Measurements from ENCODE around the gene PACRG. TPM values are rescaled to one million over a fixed set of nuclear protein-coding genes. Genes with fewer than 3 reads are reported as not detected.

Gene PACRG
- total RNA-seq, 2 donors from 2014 or later: 13.0 TPM; not detected in 1

DNA sequence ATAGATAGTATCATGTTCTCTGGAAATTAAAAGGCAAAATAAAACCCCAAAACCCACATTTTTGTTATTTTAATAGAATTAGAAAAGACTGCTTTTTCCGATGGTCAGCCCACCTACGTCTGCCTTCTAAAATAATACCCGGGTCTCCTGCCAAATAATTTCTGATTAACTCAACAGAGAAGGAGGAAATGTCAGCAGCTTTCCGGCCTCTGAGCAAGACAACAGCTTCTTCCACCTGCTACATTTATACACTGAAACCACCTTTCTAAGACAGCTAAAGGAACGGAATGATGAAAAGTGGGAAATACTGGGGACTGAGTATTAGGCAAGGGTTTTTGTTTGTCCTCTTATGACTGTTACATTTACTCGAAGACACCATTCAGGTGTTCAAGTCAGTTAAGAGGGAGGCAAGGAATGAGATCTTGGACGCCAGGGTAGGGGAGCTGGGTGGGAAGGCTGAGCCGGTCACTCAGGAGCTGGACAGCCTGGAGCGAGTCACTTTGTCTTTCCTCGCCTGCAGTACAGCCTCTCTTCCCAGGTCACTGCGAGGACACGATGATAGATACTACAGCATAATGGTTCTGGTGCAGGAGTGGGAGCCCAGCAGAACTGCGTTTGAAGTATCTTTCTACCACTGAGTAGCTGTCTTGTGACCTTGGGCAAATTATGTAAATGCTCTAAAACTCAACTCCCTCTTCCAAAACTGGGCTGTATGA is 590.5 kb downstream of the PACRG start:
- Histone ChIP-seq H3K9me3 (no peaks in the 10 kb centered on the region), H3K27me3 (replicated peaks; ENCODE audit: insufficient read depth) (no peaks in the 10 kb centered on the region), H3K36me3 (no peaks in the 10 kb centered on the region), H3K4me1 (ENCODE audit: control insufficient read depth in 1 of 2, low read depth in 2 of 2) (peaks cover 5 to 12% of the 10 kb centered on the region in 2 donors), H3K4me3 (no peak overlapping the region), H3K27ac (no peak overlapping the region)
- no peak for ATAC-seq (ENCODE audit: insufficient number of reproducible peaks, low FRiP score, low read depth)
- TF ChIP-seq CTCF (IDR thresholded peaks at IDR 0.05): no peak
- DNase-seq (ENCODE audit: low spot score): no peak

- no peaks in the 10 kb centered on the region for H3K27me3 ChIP-seq (replicated peaks; ENCODE audit: insufficient read depth)
- ATAC-seq (ENCODE audit: insufficient number of reproducible peaks, low FRiP score, low read depth) (no peak), DNase-seq (ENCODE audit: low spot score) (no peak)
- no peak overlapping the region for H3K27ac ChIP-seq
- H3K9me3 ChIP-seq: no peaks in the 10 kb centered on the region
- H3K4me1 ChIP-seq (ENCODE audit: control insufficient read depth in 1 of 2, low read depth in 2 of 2): peaks cover 5 to 12% of the 10 kb centered on the region in 2 donors
- TF ChIP-seq CTCF (IDR thresholded peaks at IDR 0.05): no peak
- no peaks in the 10 kb centered on the region for H3K36me3 ChIP-seq
- no peak overlapping the region for H3K4me3 ChIP-seq
Measured at GRCh38 chr6:163319609-163320366, 592.0 kb downstream of the PACRG start.

GRCh38 chr6:163320402-163320801 is 592.6 kb downstream of the PACRG start:
- Histone ChIP-seq H3K27ac (no peak overlapping the region), H3K36me3 (no peaks in the 10 kb centered on the region), H3K4me1 (ENCODE audit: control insufficient read depth in 1 of 2, low read depth in 2 of 2) (peaks cover 5 to 12% of the 10 kb centered on the region in 2 donors), H3K9me3 (no peaks in the 10 kb centered on the region), H3K27me3 (replicated peaks; ENCODE audit: insufficient read depth) (no peaks in the 10 kb centered on the region), H3K4me3 (no peak overlapping the region)
- TF ChIP-seq CTCF (IDR thresholded peaks at IDR 0.05): no peak
- ATAC-seq (ENCODE audit: insufficient number of reproducible peaks, low FRiP score, low read depth): no peak
- DNase-seq (ENCODE audit: low spot score): no peak

DNA sequence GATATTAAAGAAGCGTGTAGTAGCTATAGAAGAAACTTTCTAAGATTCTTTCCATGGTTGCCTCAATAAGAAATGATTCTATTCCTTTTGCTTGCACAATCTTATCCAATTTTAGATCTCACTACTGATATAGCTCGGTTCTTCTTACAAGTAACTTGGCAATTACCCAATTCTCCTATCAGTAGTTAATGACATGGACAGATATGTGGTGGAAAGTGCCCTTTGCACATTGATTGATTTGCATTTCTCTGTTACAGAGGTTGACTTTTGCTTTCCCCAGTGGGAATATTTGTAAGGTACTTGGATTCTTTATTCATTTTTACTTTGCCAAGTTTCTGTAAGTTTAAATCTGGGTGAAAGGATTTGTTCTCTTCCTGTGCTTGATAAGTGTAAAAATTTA is 593.0 kb downstream of the PACRG start:
- ATAC-seq (ENCODE audit: insufficient number of reproducible peaks, low FRiP score, low read depth): no peak

More for the DNA sequence above, 593.0 kb downstream of the PACRG start:
- Histone ChIP-seq H3K27ac (no peak overlapping the region), H3K9me3 (no peaks in the 10 kb centered on the region), H3K36me3 (no peaks in the 10 kb centered on the region), H3K4me3 (no peak overlapping the region), H3K4me1 (ENCODE audit: control insufficient read depth in 1 of 2, low read depth in 2 of 2) (peaks cover 5 to 12% of the 10 kb centered on the region in 2 donors), H3K27me3 (replicated peaks; ENCODE audit: insufficient read depth) (no peaks in the 10 kb centered on the region)
- no peak for DNase-seq (ENCODE audit: low spot score)
- TF ChIP-seq CTCF (IDR thresholded peaks at IDR 0.05): no peak

All from thoracic aorta (tissue), 2 donors.